HG03025 (cell line): ENCODE data around the gene GH1.
"Not testable (repeated sequence)": the region's sequence is repeated elsewhere in the genome, so short reads cannot be mapped to it uniquely, and the experiment has no call there.

Experiments used
- ATAC-seq: cut with Tn5 transposase; IDR thresholded peaks from one replicate; pipeline ENCODE4 v1.9.1; 2021; ENCODE audit warnings: mild to moderate bottlenecking, moderate library complexity; ENCODE audit not compliant: unreplicated experiment, low FRiP score

GH1 gene

DNA sequence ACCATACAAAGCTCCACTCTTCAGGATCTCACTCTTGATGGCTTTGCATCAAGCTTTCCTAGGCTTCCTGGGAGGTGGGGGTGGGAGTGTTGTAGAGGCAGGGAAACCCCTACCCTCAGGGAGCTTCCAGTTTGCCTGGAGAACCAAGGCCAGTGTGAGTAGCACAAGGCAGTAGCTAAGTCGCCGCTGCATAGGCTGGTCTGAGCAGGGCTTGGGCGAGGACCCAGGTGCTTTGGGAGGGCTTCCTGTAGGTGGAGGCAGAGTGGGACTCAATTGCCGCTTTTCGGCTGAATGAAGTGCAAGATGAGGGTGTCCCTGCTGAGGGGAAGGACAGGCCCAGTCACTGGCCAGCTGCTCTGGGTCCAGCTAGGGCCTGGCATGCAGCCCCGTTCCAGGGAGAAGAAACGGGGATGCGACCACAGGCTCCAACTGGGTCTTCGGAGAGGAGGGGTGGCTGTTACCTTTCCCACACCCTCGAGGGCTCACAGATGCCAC lies 9.6 kb upstream of the GH1 start:
- no peak for ATAC-seq

DNA sequence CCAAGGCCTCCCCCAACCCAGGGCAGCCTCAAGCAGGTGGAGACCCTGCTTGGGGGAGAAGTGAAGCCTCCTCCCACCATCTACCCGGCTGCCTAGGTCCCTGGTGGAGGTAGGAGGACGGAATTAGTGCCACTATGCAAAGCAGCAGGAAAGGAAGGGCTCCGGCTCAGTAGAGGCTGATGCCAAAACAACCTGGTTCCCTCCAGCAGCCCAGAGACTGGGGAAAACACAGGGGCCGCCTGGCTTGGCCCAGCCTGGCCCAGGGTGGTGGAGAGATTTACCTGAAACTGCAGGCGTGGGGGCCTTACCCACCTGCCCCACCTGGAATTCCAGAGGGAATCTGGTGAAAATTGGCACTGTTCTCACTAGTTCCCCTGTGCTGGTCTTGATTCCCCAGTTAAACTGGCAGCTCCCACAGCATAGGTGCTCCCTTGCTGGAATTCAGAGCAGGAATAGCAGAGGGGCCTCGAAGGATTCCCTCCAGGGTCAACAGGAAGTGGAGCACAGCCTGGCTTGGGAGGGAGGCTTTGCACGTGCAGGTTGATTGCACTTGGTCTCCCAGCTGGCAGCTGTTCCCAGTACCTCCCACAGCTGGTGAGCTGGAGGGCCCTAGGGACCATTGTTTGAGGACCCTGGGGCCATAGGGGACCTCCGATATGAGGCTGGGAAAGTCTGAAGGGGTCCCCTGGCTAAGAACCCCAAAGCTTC lies 9.0 kb upstream of the GH1 start:
- no peak for ATAC-seq

DNA sequence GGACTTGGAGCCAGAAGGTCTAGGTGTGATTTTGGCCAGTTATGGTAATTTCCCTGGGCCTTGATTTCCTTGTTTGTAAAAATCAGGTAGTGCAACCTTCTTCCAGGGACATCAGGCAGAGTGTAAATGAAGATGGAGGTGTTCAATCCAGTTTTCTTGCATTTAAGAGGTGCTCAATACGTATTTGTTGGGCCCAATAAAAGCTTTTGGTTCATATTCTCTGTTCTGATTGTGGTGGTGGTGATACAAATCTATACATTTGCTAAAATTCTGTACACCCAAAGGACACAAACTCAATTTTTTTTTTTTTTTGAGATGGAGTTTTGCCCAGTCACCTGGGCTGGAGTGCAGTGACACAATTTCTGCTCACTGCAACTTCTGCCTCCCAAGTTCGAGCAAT lies 7.5 kb upstream of the GH1 start:
- no peak for ATAC-seq

DNA sequence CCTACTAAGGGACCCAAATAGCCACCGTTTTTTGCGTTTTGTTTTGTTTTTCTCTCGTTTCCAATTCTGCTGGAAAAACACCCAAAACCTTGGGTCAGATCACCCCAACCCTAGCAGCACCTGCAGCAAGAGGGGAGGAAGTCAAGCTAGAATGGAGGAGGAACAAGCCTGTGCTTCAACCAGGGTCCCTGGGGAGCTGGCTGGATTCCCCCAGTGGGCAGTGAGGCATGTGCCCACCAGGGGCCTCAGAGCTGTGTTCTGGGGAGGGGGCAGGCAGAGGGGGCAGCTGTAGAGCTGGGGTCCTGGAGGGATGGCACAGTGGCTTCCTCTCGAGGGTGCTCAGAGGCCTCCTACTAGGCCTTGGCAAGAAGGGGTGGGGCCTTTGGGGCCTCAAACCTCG lies 7.0 kb upstream of the GH1 start:
- no peak for ATAC-seq

DNA sequence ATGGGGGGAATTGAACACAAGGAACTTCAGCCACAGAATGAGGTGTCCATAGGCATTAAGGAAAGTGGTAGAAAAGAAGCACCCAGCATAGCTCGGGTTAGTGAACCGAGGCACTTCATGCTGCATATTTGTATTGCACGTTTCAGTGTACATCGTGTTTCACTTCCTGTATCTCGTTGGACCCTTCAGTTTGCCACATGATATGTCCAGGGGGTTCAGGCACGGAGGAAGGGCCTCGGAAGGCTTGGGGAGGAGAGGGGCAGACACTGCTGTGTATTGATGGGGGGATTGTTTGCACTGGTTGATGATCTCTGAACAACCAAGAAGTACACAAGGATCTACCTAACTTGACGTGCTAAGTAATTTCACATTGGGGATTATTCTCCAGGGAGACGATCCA lies 3.8 kb upstream of the GH1 start:
- not testable (repeated sequence) for ATAC-seq

DNA sequence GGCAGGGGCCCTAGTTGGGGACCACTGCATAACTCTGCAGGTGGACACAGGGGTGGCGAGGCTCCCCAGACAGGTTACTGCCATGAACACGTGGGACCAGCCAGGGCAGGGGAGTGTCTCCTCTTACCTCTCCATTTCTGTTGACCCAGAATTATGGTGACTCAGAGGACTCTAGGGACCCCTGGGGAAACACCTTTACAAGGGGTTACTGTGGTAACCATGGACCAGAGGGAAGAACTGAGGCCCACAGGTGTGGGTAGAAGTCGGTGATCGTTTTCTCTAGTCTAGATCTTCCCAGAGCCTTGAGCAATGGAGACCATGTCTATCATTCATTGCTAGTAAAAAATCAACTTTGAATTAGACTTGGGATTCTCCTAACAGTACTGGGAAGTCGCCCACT lies 2.1 kb upstream of the GH1 start:
- ATAC-seq, result not testable (repeated sequence)

DNA sequence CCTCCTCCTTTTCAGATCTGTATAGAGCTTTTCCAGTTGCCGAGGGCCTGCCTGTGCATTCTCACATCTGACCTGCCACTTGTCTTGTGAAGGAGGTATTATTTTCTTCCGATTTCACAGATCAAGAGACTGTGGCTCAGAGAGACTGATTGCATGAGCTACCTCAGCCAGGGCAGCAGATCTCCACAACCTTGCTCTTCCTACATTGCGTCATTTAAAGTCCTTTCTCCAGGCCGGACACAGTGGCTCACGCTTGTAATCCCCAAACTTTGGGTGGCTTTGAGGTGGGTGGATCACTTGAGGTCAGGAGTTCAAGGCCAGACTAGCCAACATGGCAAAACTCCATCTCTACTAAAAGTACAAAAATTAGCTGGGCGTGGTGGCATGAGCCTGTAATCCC lies 1.4 kb upstream of the GH1 start:
- ATAC-seq, result not testable (repeated sequence)

DNA sequence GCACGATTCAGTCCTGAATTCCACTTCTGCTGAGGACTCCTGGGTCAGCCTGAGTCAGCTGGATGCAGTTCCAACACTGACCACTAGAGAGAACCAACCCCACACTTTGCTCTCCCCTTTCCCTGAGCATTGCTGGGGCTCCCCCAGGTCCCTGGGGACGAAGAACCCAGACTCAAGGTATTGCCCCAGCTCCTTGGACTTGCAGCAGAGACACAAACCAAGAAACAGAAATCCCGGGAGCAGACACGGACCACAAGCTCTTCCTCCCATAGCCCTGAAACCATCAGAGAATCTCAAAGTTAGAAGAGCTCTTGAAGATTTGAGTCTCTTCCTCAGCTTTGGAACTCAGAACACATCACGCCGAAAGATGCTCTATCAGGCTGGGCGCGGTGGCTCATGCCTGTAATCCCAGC lies 678 bp upstream of the GH1 start:
- ATAC-seq, result no peak

DNA sequence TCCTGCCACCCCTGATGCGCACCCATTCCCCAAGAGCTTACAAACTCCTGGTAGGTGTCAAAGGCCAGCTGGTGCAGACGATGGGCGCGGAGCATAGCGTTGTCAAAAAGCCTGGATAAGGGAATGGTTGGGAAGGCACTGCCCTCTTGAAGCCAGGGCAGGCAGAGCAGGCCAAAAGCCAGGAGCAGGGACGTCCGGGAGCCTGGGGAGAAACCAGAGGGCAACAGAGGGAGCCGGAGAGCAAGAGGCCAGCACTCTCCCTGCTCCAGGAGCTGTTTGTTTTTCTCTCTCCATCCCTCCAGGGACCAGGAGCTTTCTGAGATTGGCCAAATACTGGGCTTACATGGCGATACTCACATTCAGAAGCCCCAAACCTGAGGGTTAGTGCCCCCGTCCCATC lies 334 bp downstream of the GH1 start:
- ATAC-seq, result no peak

DNA sequence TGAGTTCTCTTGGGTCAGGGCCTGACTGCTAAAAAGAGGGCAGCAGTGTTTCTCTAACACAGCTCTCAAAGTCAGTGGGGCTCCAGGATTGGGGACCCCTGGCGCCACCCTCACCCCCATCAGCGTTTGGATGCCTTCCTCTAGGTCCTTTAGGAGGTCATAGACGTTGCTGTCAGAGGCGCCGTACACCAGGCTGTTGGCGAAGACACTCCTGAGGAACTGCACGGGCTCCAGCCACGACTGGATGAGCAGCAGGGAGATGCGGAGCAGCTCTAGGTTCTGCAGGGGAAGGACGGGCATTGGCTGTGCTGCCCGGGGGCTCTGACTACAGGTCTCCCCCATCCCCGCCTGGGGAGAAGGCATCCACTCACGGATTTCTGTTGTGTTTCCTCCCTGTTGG lies 993 bp downstream of the GH1 start:
- ATAC-seq, result no peak

DNA sequence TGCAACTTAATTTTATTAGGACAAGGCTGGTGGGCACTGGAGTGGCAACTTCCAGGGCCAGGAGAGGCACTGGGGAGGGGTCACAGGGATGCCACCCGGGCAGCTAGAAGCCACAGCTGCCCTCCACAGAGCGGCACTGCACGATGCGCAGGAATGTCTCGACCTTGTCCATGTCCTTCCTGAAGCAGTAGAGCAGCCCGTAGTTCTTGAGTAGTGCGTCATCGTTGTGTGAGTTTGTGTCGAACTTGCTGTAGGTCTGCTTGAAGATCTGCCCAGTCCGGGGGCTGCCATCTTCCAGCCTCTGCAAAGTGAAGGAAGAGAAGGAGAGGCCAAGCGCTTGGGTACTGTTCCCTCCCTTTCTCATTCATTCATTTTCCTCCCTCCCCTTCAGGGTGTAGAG lies 1.4 kb downstream of the GH1 start:
- not testable (repeated sequence) for ATAC-seq

DNA sequence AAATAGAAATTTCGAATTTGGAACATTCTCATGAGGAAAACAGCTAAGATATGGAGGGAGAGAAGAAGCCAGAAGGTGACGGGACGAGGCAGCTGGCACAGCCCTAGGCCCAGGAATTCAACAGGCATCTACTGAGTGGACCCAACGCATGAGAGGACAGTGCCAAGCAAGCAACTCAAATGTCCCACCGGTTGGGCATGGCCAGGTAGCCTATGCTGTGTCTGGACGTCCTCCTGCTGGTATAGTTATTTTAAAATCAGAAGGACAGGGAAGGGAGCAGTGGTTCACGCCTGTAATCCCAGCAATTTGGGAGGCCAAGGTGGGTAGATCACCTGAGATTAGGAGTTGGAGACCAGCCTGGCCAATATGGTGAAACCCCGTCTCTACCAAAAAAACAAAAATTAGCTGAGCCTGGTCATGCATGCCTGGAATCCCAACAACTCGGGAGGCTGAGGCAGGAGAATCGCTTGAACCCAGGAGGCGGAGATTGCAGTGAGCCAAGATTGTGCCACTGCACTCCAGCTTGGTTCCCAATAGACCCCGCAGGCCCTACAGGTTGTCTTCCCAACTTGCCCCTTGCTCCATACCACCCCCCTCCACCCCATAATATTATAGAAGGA lies 2.0 kb downstream of the GH1 start:
- ATAC-seq, result no peak

DNA sequence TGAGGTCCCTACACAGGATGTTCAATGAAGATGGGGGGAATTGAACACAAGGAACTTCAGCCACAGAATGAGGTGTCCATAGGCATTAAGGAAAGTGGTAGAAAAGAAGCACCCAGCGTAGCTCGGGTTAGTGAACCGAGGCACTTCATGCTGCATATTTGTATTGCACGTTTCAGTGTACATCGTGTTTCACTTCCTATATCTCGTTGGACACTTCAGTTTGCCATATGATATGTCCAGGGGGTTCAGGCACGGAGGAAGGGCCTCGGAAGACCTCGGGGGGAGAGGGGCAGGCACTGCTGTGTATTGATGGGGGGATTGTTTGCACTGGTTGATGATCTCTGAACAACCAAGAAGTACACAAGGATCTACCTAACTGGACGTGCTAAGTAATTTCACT lies 2.9 kb downstream of the GH1 start:
- ATAC-seq, result not testable (repeated sequence)

DNA sequence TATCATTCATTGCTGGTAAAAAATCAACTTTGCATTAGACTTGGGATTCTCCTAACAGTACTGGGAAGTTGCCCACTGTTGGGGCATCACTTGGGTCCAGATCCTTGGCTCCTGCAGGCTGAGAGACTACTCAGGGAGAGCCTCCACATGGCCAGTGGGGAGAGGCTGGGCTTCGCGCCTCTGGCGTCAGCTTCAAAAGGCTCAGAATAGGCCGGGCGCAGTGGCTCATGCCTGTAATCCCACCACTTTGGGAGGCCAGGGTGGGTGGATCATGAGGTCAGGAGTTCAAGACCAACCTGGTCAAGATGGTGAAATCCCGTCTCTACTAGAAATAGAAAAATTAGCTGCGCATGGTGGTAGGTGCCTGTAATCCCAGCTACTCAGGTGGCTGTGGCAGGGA lies 4.2 kb downstream of the GH1 start:
- ATAC-seq, result no peak

DNA sequence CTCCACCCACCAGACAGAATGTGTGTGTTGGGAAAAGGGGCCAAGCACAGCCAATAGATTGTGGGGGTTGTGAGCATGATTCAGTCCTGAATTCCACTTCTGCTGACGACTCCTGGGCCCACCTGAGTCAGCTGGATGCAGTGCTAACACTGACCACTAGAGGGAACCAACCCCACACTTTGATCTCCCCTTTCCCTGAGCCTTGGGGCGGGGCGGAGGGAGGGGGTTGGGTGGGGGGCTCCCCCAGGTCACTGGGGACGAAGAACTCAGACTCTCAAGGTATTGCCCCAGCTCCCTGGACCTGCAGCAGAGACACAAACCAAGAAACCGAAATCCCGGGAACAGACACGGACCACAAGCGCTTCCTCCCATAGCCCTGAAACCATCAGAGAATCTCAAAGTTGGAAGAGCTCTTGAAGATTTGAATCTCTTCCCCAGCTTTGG lies 7.0 kb downstream of the GH1 start:
- ATAC-seq, result no peak

DNA sequence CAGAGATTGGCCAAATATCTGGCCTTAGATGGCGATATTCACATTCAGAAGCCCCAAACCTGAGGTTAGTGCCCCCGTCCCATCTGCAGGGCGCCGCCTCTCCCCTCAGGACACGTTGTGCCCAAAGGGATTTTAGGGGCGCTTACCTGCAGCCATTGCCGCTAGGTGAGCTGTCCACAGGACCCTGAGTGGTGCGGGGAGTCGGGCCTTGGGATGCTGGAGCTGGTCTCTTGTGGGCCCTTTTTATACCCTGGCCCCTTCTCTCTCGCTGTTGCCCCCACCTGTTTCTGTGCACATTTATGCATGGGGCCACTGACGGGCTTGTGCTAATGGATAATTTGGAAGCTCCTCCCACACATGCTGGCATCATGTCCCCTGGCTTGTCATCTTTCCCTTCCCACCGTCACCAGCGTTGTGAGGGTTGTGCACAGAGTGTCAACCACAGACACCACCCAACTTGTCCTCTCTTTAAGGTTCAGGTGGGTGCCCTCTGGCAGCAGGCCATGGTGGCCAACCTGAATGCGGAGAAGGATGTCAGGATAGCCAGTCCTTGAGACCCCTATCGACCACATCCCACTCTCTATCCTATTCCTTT lies 7.5 kb downstream of the GH1 start, which contains the start of gene CSHL1:
TSS of gene CSHL1 (minus strand) at position 218 of the 595 bp plus-strand sequence. CDS start at position 156, 62 bp downstream.
- ATAC-seq, result no peak

DNA sequence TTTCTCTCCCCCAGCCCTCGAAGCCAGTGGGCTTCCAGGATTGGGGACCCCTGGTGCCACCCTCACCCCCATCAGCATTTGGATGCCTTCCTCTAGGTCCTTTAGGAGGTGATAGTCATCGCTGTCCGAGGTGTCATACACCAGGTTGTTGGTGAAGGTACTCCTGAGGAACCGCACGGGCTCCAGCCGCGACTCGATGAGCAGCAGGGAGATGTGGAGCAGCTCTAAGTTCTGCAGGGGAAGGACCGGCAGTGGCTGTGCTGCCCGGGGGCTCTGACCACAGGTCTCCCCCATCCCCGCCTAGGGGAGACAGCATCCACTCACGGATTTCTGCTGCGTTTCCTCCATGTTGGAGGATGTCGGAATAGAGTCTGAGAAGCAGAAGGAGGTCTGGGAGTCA lies 8.5 kb downstream of the GH1 start:
- ATAC-seq, result no peak

DNA sequence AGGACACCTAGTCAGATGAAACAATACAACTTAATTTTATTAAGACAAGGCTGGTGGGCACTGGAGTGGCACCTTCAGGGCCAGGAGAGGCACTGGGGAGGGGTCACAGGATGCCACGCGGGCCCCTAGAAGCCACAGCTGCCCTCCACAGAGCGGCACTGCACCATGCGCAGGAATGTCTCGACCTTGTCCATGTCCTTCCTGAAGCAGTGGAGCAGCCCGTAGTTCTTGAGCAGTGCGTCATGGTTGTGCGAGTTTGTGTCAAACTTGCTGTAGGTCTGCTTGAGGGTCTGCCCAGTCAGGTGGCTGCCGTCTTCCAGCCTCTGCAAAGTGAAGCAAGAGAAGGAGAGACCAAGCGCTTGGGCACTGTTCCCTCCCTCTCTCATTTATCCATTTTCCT lies 9.1 kb downstream of the GH1 start:
- not testable (repeated sequence) for ATAC-seq

DNA sequence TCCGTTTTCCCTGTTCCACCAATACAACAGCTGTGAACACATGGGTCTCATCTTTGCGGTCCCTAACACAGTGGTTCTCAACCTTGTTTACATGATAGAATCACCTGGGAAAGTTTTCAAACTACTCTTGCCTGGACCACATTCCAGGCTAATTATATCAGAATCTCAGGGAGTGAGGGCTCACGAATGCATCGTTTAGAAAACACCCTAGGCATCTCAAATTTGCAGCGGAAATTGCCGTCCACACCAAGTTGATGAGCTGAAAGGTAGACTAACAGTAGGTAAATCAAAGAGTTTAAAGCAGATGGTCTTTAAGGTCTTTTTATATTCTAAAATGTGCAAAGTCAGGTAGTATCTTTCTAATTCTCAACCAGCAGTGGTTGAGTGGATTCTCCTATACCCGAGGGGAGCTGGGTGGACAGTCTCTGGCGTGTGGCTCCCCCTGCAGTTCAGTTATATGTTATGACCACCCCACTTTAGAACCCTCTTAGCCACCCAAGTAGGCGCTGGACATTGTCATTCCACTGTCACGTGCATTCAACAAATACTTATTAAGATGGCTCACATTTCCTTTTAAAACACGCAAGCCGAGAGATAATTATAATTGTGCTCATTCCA lies 11.4 kb downstream of the GH1 start:
- ATAC-seq, result not testable (repeated sequence)

DNA sequence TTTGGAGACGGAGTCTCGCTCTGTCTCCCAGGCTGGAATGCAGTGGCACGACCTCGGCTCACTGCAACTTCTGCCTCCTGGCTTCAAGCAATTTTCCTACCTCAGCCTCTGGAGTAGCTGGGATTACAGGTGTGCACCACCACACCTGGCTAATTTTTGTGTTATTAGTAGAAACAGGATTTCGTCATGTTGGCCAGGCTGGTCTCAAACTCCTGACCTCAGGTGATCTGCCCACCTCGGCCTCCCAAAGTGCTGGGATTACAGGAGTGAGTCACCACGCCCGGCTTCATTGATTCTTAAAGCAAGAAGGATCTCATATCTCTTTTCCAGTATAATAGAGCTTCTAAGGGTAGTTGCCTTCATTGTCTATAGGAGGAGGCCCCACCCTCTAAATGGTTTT lies 13.8 kb downstream of the GH1 start:
- not testable (repeated sequence) for ATAC-seq

DNA sequence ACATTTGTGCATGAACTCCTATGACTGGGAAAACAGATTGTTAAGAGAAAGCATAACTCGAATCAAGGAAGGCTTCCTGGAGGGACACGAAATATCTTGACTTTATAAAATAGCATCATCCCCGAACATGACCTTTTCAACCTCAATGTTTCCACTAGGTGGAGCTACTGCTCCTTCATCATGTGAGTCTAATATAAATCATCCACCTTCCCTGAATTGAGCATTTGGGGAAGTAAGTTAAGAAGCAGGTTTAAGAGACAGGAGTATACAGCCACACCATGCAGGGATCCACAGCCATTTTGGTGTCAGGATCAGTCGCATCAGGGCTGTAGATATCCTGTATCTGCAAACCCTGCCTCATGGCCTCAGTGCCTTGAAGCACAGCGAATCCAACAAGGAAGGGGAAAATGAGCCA lies 14.8 kb downstream of the GH1 start:
- ATAC-seq, result not testable (repeated sequence)
